Measurements from ENCODE around the gene IP6K3. TPM values are rescaled to one million over a fixed set of nuclear protein-coding genes. Genes with fewer than 3 reads are reported as not detected.

The IP6K3 gene
- total RNA-seq, 4 donors from 2014 or later: 0.19 to 2.2 (median 0.45) TPM

DNA sequence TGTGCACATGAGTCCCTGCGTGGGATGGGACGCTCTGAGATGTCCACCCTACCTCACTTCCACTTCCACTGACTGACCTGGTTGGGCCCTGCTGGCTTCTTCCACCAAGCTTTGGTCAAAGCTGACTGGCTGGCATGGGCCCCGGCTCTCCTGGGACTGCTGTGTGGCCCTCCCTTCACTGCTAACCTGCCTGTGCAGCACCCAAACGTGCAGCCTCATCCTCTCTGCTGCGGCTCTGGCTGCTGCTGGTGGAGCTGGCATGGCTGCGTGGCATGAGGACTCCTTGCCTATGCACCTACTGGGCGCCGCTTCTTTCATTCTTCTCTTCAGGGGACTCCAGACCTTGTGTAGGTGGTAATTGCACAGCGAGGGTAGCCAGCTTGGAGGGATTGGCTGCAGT lies 18.7 kb upstream of the IP6K3 start:
- TF ChIP-seq, protein P1, sequence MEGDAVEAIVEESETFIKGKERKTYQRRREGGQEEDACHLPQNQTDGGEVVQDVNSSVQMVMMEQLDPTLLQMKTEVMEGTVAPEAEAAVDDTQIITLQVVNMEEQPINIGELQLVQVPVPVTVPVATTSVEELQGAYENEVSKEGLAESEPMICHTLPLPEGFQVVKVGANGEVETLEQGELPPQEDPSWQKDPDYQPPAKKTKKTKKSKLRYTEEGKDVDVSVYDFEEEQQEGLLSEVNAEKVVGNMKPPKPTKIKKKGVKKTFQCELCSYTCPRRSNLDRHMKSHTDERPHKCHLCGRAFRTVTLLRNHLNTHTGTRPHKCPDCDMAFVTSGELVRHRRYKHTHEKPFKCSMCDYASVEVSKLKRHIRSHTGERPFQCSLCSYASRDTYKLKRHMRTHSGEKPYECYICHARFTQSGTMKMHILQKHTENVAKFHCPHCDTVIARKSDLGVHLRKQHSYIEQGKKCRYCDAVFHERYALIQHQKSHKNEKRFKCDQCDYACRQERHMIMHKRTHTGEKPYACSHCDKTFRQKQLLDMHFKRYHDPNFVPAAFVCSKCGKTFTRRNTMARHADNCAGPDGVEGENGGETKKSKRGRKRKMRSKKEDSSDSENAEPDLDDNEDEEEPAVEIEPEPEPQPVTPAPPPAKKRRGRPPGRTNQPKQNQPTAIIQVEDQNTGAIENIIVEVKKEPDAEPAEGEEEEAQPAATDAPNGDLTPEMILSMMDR (IDR thresholded peaks at IDR 0.05): no peak
- ATAC-seq (ENCODE audit: low FRiP score) (no peak), DNase-seq (ENCODE audit: low spot score) (no peak)

GRCh38 chr6:33764036-33764435 lies 17.3 kb upstream of the IP6K3 start:
- DNase-seq (ENCODE audit: low spot score): no peak
- TF ChIP-seq, protein P1 (IDR thresholded peaks at IDR 0.05): no peak
- ATAC-seq (ENCODE audit: low FRiP score): no peak

DNA sequence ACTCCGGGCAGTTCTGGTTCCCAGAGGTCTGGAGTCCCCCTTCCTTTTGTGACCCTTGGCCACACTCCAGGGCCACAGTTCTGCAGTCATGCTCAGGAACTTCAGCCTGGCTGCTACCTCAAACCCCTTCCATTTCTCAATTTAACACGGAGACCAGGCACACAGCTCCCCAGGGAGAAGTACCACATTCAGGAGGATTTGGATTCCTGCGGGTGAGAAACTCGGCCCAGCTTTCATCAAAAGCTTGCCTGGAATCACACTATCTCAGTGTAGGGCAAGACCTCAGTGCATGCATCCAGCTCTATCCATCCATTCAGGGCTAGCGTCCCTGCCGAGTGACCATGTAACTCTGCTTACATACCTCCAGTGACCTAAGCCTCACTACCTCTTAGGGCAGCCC lies 16.8 kb upstream of the IP6K3 start:
- TF ChIP-seq, protein P1 (IDR thresholded peaks at IDR 0.05): no peak
- no peak for ATAC-seq (ENCODE audit: low FRiP score)
- DNase-seq (ENCODE audit: low spot score): no peak

GRCh38 chr6:33762713-33763112 lies 16.0 kb upstream of the IP6K3 start:
- ATAC-seq (ENCODE audit: low FRiP score): no peak
- DNase-seq (ENCODE audit: low spot score): no peak
- TF ChIP-seq, protein P1 (IDR thresholded peaks at IDR 0.05): no peak

GRCh38 chr6:33761922-33762629 lies 15.4 kb upstream of the IP6K3 start:
- no peak for DNase-seq (ENCODE audit: low spot score)

DNA sequence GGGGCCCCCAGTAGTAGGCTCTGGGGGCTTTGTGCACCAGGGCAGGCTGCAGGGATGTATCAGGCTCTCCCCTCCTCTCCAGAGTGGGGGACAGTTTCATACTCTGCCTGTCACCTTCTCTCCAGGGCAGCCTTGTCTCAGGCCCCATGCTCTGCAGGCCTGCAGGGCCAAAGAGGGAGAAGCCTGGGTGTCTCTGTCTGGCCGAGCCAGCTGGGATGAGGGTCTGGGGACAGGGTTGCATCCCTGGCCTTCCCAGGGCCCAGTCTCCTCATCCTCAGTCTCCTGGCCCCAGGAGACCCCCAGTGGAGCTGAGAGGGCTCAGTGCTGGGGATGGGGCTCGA lies 14.8 kb upstream of the IP6K3 start:
- ATAC-seq (ENCODE audit: low FRiP score): no peak
- TF ChIP-seq, protein P1 (IDR thresholded peaks at IDR 0.05): no peak
- no peak for DNase-seq (ENCODE audit: low spot score)

More at GRCh38 chr6:33761922-33762629, 15.4 kb upstream of the IP6K3 start:
- TF ChIP-seq, protein P1 (IDR thresholded peaks at IDR 0.05): no peak
- ATAC-seq (ENCODE audit: low FRiP score): peak; percentile 22

GRCh38 chr6:33759887-33760629 lies 13.4 kb upstream of the IP6K3 start:
- ATAC-seq (ENCODE audit: low FRiP score): no peak
- TF ChIP-seq, protein P1 (IDR thresholded peaks at IDR 0.05): no peak
- no peak for DNase-seq (ENCODE audit: low spot score)
